GM19025 (cell line): ENCODE results near the gene ANXA2R.
A peak's percentile ranks its signal among the peaks of the same experiment; 100 is the strongest.
"Not testable (repeated sequence)": the region's sequence is repeated elsewhere in the genome, so short reads cannot be mapped to it uniquely, and the experiment has no call there.

Source experiments
- ATAC-seq: cut with Tn5 transposase; IDR thresholded peaks from one replicate; pipeline ENCODE4 v1.9.1; 2021; ENCODE audit warnings: mild to moderate bottlenecking, low read depth, moderate library complexity; ENCODE audit not compliant: unreplicated experiment

The ANXA2R gene

DNA sequence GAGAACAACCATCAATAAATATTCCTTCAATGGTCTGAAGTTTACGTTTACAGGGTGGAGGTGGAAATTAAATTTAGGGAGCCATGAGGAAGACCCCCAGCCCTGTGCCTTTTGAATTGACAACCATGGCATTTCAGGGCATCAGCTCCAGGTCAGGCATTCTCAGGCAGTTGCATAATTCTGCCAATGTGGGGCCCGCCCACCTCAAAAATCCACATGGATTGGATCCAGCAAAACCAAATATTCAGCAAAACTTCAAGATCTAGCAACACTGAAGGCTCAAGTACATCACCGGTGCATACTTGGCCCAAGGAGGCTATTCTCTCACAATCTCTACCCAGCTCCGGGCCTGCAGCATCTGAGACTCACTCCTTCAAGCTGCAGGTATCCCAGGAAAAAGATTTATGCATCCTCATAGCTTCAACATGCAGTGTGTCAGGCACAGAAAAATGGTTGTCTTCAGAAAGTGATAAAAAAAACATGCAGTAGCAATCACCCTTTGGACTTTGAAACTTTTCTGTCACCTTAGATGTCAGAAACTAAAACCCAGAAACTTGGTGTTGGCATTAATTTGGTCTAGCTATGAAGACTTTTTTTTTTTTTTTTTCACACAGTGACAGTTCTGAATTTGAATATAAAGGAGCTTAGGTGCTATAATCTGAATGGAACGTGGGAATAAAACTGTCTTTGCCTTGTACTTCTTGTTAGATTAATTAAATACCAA lies 21.4 kb upstream of the ANXA2R start:
- ATAC-seq: no peak

DNA sequence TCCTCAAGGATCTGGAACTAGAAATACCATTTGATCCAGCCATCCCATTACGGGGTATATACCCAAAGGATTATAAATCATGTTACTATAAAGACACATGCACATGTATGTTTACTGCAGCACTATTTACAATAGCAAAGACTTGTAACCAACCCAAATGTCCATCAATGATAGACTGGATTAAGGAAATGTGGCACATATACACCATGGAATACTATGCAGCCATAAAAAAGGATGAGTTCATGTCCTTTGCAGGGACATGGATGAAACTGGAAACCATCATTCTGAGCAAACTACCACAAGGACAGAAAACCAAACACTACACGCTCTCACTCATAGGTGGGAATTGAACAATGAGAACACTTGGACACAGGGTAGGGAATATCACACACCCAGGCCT lies 19.9 kb upstream of the ANXA2R start:
- not testable (repeated sequence) for ATAC-seq

DNA sequence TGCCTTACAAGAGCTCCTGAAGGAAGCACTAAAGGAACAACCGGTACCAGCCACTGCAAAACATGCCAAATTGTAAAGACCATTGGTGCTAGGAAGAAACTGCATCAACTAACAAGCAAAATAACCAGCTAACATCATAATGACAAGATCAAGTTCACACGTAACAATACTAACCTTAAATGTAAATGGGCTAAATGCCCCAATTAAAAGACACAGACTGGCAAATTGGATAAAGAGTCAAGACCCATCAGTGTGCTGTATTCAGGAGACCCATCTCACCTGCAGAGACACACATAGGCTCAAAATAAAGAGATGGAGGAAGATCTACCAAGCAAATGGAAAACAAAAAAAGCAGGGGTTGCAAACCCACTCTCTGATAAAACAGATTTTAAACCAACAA lies 15.0 kb upstream of the ANXA2R start:
- not testable (repeated sequence) for ATAC-seq

DNA sequence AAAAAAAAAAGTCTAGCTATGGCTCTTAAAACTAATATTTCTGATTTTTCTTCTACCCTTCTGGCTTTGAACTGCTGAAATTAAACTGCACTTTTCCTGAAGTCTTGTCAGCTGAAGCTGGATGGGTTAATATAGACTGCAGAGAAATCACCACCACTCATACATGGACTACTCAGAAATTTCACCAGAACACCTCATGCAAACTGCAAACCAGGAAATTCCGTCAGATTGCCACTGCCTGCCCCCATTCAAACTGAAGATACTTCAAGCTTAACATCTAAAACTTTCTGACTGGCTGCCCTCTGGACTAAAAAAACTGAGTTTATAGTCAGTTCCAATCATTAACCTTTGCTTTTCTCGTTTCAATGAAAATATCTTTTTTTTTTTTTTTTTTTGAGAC lies 11.6 kb upstream of the ANXA2R start:
- no peak for ATAC-seq

DNA sequence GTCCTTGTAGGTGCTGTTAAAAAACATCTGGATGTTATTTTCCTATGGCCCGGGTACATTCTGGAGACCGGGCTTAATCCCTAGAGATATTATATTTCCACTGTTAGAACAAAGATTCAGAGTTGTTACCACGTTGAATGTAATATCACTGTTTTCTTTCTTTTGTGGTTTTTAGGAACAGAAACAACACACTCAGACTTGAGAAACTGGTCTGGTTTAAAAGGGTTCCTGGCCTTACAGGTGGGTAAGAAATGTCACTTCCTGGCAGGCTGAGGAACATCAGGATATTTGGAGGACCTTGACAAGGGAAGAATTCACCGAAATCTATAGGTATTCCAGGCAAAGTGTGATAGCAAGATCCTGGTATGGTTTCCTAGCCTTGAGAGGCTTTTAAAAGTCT lies 10.3 kb upstream of the ANXA2R start:
- ATAC-seq: no peak

DNA sequence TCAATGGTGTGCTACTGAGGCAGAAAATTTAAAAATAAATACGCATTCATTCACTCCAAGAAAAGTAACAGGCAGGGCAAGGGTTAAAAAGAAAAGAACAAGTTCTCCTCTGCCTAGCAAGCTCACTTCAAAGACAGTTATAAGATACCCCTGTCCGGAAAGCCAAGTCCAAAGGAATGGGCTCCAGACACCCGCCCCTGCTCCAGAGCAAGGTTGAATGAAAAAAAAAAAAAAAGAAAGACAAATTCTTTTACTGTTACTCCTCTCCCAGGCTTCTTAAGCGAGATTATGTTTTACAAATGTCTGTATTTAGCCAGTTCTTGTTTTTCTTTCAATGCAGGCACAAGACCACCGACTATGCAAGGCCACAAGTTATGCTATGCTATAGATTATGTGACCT lies 9.1 kb upstream of the ANXA2R start:
- ATAC-seq: no peak

DNA sequence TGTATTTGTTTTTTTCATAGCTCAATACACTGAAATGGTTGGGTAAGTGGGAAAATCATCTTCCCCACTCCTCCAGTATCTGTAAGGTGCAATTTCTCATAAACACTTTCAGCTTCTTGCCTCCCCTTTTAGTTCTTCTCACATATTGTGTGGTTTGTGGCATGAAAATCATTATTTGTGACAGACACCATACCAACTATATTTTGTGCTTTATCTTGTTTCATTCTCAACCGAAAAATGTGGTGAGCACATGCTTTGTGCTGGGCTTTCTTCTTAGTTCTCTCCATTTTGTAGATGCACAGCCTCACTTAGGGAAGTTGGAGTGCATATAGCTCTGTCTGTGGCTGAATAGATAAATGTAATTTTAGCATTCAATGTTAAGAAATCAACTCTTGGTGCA lies 6.4 kb upstream of the ANXA2R start:
- ATAC-seq: no peak

DNA sequence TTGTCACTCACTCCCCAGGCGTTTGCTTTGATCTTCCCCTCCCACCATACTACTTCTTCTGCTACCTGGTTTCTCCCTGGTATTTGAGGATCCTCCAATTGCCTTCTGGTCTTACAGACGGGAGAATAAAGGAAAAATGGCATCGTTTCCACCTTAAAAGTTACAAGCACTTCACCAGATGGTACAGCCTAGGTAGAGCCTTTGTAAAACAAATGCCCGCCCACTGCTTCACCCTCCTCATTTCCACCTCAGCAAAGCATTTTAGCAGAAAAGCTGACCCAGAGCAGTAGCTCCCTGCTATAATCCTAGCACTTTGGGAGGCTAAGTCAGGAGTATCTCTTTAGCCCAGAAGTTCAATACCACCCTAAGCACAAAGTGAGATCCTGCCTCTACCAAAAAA lies 5.1 kb upstream of the ANXA2R start:
- ATAC-seq: no peak

DNA sequence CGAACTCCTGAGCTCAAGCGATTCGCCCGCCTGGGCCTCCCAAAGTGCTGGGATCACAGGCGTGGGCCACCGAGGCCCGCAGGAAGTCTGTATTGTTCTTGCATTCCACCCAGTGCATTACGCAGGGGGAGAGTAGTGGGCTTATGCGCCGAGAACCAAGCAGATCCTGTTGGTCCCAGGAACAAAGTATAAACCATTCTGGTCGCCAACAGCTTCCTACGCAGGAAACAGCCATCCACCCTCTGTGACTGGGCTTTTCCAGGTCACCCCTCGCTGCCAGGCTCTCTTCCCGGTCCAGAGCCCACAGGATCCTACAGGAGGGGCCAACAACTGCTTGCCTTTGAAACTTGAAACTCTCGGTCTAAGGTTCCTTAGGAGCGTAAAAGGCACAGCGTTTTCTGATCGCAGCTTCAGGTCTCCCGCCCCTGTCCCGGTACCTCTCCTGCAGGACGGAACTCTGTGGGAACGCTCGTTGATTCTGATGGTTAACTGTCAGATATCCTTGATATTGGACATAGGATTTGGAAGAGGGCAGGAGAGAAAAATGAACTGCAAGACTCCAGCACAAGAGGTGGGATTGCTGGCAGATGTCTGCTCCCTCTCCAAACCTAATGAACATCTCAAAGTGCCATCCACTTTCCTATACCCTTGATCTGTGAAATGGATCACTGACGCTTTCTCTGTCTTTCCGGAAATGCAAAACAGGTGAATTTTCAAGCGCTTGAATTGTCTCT lies 4.2 kb upstream of the ANXA2R start:
- ATAC-seq: no peak

DNA sequence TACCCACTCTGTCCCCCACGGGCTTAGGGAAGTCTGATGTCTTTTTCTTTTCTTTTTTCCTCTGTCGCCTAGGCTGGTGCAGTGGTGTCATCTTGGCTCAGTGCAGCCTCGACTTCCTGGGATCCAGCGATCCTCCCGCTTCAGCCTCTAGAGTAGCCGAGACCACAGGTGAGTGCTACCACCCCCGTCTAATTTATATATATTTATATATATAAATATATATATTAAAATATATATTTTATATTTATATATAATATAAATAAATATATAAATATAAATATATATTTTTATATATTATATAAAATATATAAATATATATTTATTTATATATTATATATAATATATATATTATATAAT lies 3.3 kb upstream of the ANXA2R start:
- ATAC-seq: no peak

DNA sequence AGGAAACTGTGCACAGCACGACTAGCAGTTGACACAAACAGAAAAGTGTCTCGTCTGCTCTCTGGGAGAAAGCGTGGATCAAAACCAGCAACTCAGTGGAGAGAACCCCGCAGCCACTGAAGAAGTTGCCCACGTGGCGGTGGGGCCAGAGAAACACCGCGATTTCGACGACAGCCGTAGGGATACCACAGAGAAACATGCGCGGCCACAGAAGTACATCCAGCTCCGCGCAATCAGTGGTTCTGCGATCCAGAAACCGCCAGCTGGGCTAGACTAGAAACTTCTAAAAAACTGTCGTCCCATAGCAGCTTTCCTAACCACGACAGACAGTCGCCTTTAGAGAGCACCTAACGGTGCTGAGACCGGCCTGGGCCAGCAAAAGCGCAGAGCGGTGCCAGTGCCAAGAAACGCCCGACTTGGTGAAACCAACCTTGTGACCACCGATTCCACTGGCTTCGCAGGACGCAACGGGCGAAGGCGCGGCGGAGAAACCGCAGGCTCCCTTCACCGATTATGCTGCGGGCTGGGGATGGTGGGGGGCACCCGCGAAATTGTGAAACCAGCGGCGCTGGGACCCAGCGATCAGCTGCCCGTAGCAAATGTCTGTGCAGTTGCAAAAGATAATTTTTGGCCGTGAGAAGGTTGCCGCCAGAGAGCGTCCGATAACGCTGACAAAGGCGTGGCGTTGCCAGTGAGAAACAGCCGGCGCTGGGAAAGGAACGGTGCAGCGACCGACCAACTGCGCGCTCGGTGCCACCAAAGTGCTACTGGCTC lies 2.7 kb upstream of the ANXA2R start:
- ATAC-seq: peak; percentile 22

DNA sequence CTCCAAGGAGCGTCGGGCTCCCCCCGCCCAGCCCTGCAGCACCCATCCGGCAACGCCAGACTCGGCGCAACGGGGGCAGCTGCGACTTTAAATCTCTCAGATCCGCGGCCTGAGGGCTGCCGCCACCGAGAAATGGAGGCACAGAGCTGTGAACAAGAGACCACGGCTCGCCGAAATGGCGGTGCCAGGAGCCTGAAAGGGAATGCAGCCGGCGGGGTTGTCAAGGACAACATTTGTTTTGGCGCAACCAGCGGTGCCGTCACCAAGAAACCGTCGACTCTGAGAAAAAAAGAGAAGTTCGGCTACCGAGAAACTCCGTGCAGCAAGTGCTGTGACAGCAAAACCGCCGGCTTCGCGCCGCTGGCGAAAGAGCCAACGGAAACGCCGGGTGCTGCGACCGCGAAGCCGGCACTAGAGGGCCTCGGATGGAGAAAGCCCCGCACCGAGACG lies 2.1 kb upstream of the ANXA2R start:
- ATAC-seq: peak; percentile 21

DNA sequence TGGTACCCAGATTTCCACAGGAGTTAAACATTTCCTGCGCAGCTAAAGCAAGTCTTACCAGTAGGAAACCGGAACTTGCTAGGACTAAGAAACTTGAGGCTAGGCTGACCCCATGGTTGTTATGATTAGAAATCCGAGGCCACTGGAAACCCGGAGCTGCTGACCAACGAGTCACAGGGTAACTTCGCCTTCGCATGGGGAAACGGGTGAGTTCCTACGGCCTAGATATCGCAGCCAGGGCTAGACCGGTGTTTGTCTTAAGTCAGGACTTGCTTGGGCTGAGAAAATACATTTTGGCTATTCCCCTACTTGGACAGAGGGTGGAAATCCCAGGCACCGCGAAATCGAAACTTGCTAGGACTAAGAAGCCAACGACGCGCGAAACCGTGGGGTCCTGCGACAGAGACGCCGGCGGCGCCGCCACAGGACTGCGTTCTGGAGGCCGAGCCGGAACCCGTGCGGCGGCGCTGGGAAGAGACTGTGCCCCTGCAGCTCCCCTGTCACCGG lies 1.6 kb upstream of the ANXA2R start:
- peak; percentile 16 for ATAC-seq

DNA sequence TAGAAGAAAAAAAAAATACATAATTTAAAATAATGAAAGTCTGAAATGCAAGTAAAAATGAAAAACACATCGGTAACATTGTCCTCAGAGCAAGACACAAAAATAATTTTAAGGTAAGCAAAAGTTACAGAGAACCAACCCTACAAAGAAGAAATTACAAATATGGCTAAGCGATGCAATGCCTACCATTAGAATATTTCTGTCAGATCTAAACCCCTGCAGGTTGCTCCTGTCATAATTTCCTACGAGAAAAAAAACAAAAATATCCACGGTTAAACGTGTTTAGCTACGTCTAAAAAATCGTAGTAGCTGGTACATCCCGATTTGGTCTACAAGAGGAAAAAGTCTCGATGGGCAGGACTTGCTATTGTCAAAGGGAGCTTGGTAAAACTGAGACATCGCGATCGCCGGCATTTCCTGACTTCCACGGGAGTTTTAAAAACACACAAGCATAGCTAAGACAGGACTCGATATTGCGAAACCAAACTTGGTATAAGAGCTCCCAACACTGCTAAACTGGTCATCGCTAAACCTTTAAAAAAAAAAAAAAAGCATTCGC lies 1.1 kb upstream of the ANXA2R start:
- ATAC-seq: no peak

DNA sequence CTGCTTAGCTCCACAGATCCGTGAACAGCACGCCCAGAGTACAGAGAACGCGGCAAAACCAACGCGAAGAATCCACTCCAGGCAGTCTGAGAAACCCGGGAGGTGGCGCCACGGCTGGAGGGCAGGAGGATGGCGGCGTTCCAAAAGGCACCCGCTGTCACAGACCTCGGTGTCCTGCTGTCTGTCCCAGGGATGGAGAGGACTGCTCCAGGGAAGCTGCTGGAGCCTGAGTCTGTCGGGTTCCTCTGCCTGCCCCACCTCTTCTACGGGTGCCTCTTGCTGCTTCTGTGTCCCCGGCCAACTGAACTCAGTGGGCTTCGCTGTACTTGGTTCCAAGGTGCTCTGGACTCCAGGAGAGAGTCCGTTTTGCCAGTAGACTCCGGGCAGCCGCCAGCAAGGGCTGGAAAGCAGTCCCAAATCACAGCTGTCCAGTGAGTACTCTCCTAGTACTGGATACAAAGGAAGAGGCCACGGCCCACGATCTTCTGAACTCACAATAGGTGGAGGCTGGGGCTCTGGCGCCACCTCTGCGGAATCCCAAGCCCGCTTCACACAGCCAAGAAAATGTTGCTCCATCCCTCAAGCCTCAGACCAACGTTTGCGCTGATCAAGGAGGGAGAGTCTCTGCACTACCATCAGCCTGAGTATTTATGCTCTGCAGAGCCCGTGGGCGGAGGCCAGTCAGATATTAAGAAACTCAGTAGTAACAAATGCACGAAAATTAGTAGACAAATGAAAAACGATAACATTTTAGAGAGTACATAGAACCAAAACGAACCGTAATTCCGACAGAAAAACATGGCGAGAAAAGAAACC lies 440 bp downstream of the ANXA2R start:
- no peak for ATAC-seq

DNA sequence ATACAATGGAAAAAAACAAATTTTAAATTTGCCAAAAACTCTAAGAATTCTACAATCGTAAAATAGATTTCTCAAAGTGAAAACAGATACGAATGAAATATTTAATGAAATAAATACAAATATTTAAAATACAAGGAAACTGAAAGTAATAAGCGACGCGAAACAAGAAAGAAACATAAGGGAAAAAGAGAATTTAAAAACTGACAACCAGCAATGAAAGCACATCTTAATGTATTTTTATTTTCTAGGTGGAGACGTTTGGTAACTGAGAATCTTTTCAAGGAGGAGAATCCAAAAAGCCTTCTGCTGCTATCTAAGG lies 1.0 kb downstream of the ANXA2R start:
- ATAC-seq: no peak

DNA sequence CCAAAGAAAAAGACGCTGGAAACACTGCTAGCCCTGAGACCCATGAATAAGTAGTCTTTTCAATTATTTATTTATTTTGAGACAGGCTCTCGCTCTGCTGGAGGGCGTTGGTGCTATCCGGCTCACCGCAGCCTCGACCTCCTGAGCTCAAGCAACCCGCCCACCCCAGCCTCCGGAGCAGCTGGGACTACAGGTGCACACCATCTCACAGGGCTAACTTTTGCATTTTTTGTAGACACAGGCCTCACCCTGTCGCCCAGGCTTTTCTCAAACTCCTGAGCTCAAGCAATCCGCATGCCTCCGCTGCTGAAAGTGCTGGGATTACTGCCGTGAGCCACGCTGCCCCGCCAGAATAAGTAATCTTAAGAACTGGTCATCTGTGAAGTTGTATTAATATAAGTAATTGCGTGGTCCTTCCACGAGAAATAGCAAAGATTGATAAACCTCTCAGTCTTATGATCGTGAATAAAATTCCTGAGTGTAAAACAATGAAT lies 1.6 kb downstream of the ANXA2R start:
- ATAC-seq: no peak

DNA sequence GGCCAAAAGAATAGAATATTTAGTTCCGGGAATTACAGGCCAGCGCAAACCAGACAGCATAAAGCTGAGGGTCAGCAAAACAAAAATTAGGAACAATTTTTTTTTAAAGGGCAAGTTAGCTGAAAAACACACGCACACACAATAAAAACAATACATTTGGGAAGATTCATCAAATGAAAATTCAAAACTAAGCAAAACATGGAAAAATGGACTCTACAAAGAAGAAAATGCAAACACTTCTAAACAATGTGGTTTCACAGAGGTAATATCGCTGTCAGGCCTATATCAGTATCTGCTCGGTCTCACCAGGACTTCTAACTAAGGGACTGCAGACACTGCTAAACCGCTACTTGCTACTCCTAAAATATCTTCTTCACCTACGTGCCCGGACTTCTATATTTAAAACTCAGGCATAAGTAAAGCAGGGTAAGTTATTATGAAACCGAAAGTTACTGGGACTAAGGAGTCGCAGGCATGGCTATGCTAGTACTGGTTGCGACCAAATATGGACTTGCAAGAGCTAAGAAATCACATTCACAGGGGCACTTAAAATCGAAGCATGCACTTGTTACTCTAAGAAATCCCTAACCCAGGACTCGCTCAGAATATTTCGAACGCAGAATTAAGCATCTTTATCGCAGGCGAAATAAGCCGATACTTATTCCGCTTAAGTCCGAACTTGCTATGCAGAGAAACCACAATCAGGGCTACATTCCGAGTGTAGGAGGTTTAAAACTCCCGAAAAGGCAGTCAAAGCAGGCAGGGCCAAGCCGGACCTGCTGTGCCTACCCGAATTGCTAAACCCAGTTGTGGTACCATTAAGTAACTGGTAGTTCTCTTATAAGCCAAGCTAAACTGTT lies 2.3 kb downstream of the ANXA2R start:
- ATAC-seq: no peak
